Liver (tissue), 9 donors: ENCODE measurements around the gene MAML3. TPM values are rescaled to one million over a fixed set of nuclear protein-coding genes. Genes with fewer than 3 reads are reported as not detected.

Source experiments
- DNase-seq: peaks from one replicate; pipeline ENCODE4 v3.0.0-alpha.2; 2017; ENCODE audit warnings: low spot score
- H3K27ac ChIP-seq, 2 donors: one replicate each; pipeline ENCODE4 v1.7.0; 2013; ENCODE audit warnings: inconsistent platforms in 2 of 2, low read length in 2 of 2, control low read depth in 1 of 2, low read depth in 1 of 2, mild to moderate bottlenecking in 1 of 2
- H3K27me3 ChIP-seq, 4 donors: one replicate each; pipeline versions ENCODE4 v1.6.1 to v1.7.0; 2013; ENCODE audit warnings: low read length in 3 of 4, inconsistent platforms in 1 of 4, mild to moderate bottlenecking in 1 of 4, moderate library complexity in 1 of 4; ENCODE audit not compliant: control insufficient read depth in 4 of 4, insufficient read depth in 4 of 4
- H3K36me3 ChIP-seq, 4 donors: one replicate each; pipeline versions ENCODE4 v1.6.1 to v1.7.0; 2013; ENCODE audit warnings: low read length in 3 of 4, mild to moderate bottlenecking in 3 of 4, low read depth in 1 of 4, moderate library complexity in 1 of 4; ENCODE audit not compliant: control insufficient read depth in 4 of 4, insufficient read depth in 3 of 4
- H3K4me1 ChIP-seq, 4 donors: one replicate each; pipeline versions ENCODE4 v1.6.1 to v1.7.0; 2013; ENCODE audit warnings: low read length in 3 of 4, mild to moderate bottlenecking in 3 of 4, moderate library complexity in 1 of 4; ENCODE audit not compliant: control insufficient read depth in 4 of 4, insufficient read depth in 4 of 4
- H3K4me3 ChIP-seq, 3 donors: one replicate each; pipeline versions ENCODE4 v1.6.1 to v1.7.0; 2013; ENCODE audit warnings: low read length in 3 of 3, control low read depth in 1 of 3, low read depth in 1 of 3, mild to moderate bottlenecking in 1 of 3
- H3K9ac ChIP-seq, 2 donors: one replicate each; pipeline ENCODE4 v1.7.0; 2013; ENCODE audit warnings: low read length in 2 of 2, mild to moderate bottlenecking in 2 of 2, moderate library complexity in 2 of 2, control low read depth in 1 of 2, low read depth in 1 of 2
- H3K9me3 ChIP-seq, 4 donors: one replicate each; pipeline versions ENCODE4 v1.6.1 to v1.7.0; 2013; ENCODE audit warnings: low read length in 3 of 4; ENCODE audit not compliant: control insufficient read depth in 4 of 4
- CTCF ChIP-seq: fragments of 150-350 bp; IDR thresholded peaks from 2 replicates; pipeline ENCODE4 v1.5.1; 2017; ENCODE audit warnings: improper control_type of control experiment, low read depth, low read length; ENCODE audit not compliant: missing input control
- EGR1 ChIP-seq, 2 donors: IDR thresholded peaks; 2 replicates each; pipeline ENCODE4 v1.6.1; 2016 to 2018; ENCODE audit warnings: antibody characterized with exemption in 2 of 2, low read depth in 2 of 2
- FOXA1 ChIP-seq: IDR thresholded peaks from 2 replicates; pipeline ENCODE4 v1.6.1; 2016; ENCODE audit warnings: antibody characterized with exemption
- FOXA2 ChIP-seq: IDR thresholded peaks from 2 replicates; pipeline ENCODE4 v1.6.1; 2016; ENCODE audit warnings: antibody characterized with exemption
- GABPA ChIP-seq, 2 donors: IDR thresholded peaks in 1 of 2; conservative IDR thresholded peaks in 1 of 2; 2 replicates each; pipeline ENCODE4 v1.6.1; 2016; ENCODE audit warnings: antibody characterized with exemption in 2 of 2, mild to moderate bottlenecking in 1 of 2, moderate library complexity in 1 of 2
- HNF4A ChIP-seq, 2 donors: conservative IDR thresholded peaks; 2 replicates each; pipeline ENCODE4 v1.6.1; 2016; ENCODE audit warnings: antibody characterized with exemption in 2 of 2, mild to moderate bottlenecking in 2 of 2
- HNF4G ChIP-seq: IDR thresholded peaks from 2 replicates; pipeline ENCODE4 v1.6.1; 2016; ENCODE audit warnings: antibody characterized with exemption
- JUND ChIP-seq, 2 donors: IDR thresholded peaks; 2 replicates each; pipeline ENCODE4 v1.6.1; 2016; ENCODE audit warnings: antibody characterized with exemption in 2 of 2
- NR2F2 ChIP-seq: IDR thresholded peaks from 2 replicates; pipeline ENCODE4 v1.6.1; 2016; ENCODE audit warnings: antibody characterized with exemption
- RAD21 ChIP-seq, 2 donors: IDR thresholded peaks; 2 replicates each; pipeline ENCODE4 v1.6.1; 2016; ENCODE audit warnings: antibody characterized with exemption in 2 of 2, mild to moderate bottlenecking in 2 of 2
- REST ChIP-seq: IDR thresholded peaks from 2 replicates; pipeline ENCODE4 v1.6.1; 2016; ENCODE audit warnings: antibody characterized with exemption, mild to moderate bottlenecking
- RXRA ChIP-seq, 2 donors: IDR thresholded peaks; 2 replicates each; pipeline ENCODE4 v1.6.1; 2017 to 2018; ENCODE audit warnings: antibody characterized with exemption in 2 of 2, mild to moderate bottlenecking in 1 of 2
- SP1 ChIP-seq: IDR thresholded peaks from 2 replicates; pipeline ENCODE4 v1.6.1; 2018; ENCODE audit warnings: antibody characterized with exemption, mild to moderate bottlenecking
- TAF1 ChIP-seq: conservative IDR thresholded peaks from 2 replicates; pipeline ENCODE4 v1.6.1; 2016; ENCODE audit warnings: antibody characterized with exemption, mild to moderate bottlenecking
- YY1 ChIP-seq: IDR thresholded peaks from 2 replicates; pipeline ENCODE4 v1.6.1; 2016; ENCODE audit warnings: antibody characterized with exemption, mild to moderate bottlenecking
- ZBTB33 ChIP-seq: IDR thresholded peaks from 2 replicates; pipeline ENCODE4 v1.6.1; 2016; ENCODE audit warnings: antibody characterized with exemption
- WGBS: extraction: QIAGEN DNeasy Blood & Tissue Kit; methylation state at CpG from one replicate; pipeline ENCODE4 v1.1.7; 2013; 5-methylcytosine and 5-hydroxymethylcytosine counted together
- polyA plus RNA-seq, 2 donors: library from polyadenylated mRNA; stranded (reverse) in 1 of 2; unstranded in 1 of 2; fragments of 200-250 nt in 1 of 2; fragments of >200 nt in 1 of 2; fragmentation: Nextera tagmentation in 1 of 2; extraction: Ambion mirVana in 1 of 2; gene quantifications; one replicate each; pipeline versions ENCODE4 v1.2.1 to v1.2.3, GENCODE V29; 2013 to 2015
- total RNA-seq, 2 donors: library from RNA; depleted of rRNA; stranded (reverse); fragments of >200 nt; gene quantifications; one replicate each; pipeline ENCODE4 v1.2.3, GENCODE V29; 2014
- TF ChIP-seq, protein P1 (sequence below): IDR thresholded peaks from 2 replicates; pipeline ENCODE4 v1.6.1; 2016; ENCODE audit warnings: antibody characterized with exemption
- TF ChIP-seq, protein P2 (sequence below): IDR thresholded peaks from 2 replicates; pipeline ENCODE4 v1.6.1; 2016; ENCODE audit warnings: antibody characterized with exemption
- donor health status: healthy.
- donor health status: healthy.
- donor health status: healthy.
- donor health status: healthy.
- donor health status: healthy.

The MAML3 gene
- total and polyA plus RNA-seq, 4 donors, result 1.3 to 4.3 (median 2.7) TPM

- WGBS, result 97% methylated on average over 4 of the region's 4 CpGs
- Histone ChIP-seq H3K27ac (no peak overlapping the region), H3K9me3 (no peaks in the 10 kb centered on the region), H3K27me3 (no peaks in the 10 kb centered on the region), H3K36me3 (no peaks in the 10 kb centered on the region), H3K4me1 (peaks cover 0 to 4% (median under 1%) of the 10 kb centered on the region in 4 donors), H3K4me3 (no peak overlapping the region), H3K9ac (no peak overlapping the region)
- DNase-seq, result no peak
- TF ChIP-seq FOXA1 (no peak), TAF1 (no peak), RXRA (IDR thresholded peaks at IDR 0.05) (no peak), YY1 (no peak), FOXA2 (no peak), NR2F2 (no peak), JUND (IDR thresholded peaks at IDR 0.05) (no peak), HNF4G (no peak), HNF4A (conservative IDR thresholded peaks at IDR 0.05) (no peak), RAD21 (IDR thresholded peaks at IDR 0.05) (no peak), CTCF (no peak)
- TF ChIP-seq, protein P1, sequence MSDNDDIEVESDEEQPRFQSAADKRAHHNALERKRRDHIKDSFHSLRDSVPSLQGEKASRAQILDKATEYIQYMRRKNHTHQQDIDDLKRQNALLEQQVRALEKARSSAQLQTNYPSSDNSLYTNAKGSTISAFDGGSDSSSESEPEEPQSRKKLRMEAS, result no peak
- TF ChIP-seq, protein P2, sequence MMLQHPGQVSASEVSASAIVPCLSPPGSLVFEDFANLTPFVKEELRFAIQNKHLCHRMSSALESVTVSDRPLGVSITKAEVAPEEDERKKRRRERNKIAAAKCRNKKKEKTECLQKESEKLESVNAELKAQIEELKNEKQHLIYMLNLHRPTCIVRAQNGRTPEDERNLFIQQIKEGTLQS, result no peak
Measured at GRCh38 chr4:139851639-139852038, 302.3 kb downstream of the MAML3 start.

GRCh38 chr4:139851133-139851532 lies 302.9 kb downstream of the MAML3 start:
- no peak overlapping the region for H3K9ac ChIP-seq
- H3K27me3 ChIP-seq, result no peaks in the 10 kb centered on the region
- no peak overlapping the region for H3K4me3 ChIP-seq
- no peaks in the 10 kb centered on the region for H3K4me1 ChIP-seq
- WGBS, result 93% methylated on average over 2 of the region's 2 CpGs
- no peak overlapping the region for H3K27ac ChIP-seq
- H3K9me3 ChIP-seq, result no peaks in the 10 kb centered on the region
- no peaks in the 10 kb centered on the region for H3K36me3 ChIP-seq
- TF ChIP-seq FOXA1, result no peak
- DNase-seq, result no peak

DNA sequence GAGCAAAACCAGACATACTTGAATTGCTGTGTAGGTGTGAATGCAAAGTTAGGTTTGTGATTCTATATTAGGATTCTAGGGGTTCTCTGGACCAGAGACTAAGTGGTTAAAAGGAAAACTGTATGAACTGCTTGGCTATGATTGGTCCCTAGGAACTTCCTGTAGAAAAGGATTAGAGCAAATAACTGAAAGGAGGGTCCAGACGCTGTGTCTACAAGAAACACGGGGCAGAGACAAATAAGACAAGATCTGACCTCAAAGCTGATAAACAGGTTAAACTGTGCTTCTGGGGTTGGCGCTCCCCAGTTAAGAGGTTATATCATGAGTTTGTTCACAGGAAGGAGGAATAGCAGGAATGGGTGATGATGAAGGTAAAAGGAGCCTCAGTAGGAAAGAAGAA lies 304.8 kb downstream of the MAML3 start:
- 62% methylated on average over 3 of the region's 3 CpGs for WGBS
- peaks cover 0 to 8% (median 2%) of the 10 kb centered on the region in 4 donors for H3K4me1 ChIP-seq
- H3K36me3 ChIP-seq, result no peaks in the 10 kb centered on the region
- no peak overlapping the region for H3K9ac ChIP-seq
- no peaks in the 10 kb centered on the region for H3K27me3 ChIP-seq
- DNase-seq, result no peak
- H3K4me3 ChIP-seq, result no peak overlapping the region
- no peak overlapping the region for H3K27ac ChIP-seq
- no peaks in the 10 kb centered on the region for H3K9me3 ChIP-seq
- TF ChIP-seq GABPA (IDR thresholded peaks at IDR 0.05 in 1 of 2, conservative IDR thresholded peaks at IDR 0.05 in 1 of 2) (no peak), YY1 (no peak), RXRA (IDR thresholded peaks at IDR 0.05) (no peak), RAD21 (IDR thresholded peaks at IDR 0.05) (no peak), FOXA2 (no peak), EGR1 (IDR thresholded peaks at IDR 0.05; ENCODE audit: low read depth in 2 of 2) (no peak), HNF4G (no peak), HNF4A (conservative IDR thresholded peaks at IDR 0.05) (no peak), ZBTB33 (no peak), SP1 (no peak), NR2F2 (no peak), JUND (IDR thresholded peaks at IDR 0.05) (no peak), TAF1 (no peak), REST (no peak), CTCF (no peak)
- TF ChIP-seq, protein P1, result no peak
